HEK293 (cell line): Measurements from ENCODE around the gene ZHX3.

Source experiments
- KLF8 ChIP-seq: fragments of 450-650 bp; formaldehyde crosslinking; IDR thresholded peaks from 2 replicates; pipeline ENCODE4 v1.5.1; 2016; ENCODE audit warnings: missing biosample characterization, missing genetic modification characterization
- ZNF600 ChIP-seq: fragments of 450-650 bp; formaldehyde crosslinking; IDR thresholded peaks from 2 replicates; pipeline ENCODE4 v1.5.1; 2016; ENCODE audit warnings: missing biosample characterization, missing genetic modification characterization
- TF ChIP-seq, protein P1 (sequence below): fragments of 450-650 bp; formaldehyde crosslinking; IDR thresholded peaks from 2 replicates; pipeline ENCODE4 v1.5.1; 2016; ENCODE audit warnings: missing biosample characterization, missing genetic modification characterization

GRCh38 chr20:41268402-41268801 is 49.1 kb downstream of the ZHX3 start:
- TF ChIP-seq, protein P1, sequence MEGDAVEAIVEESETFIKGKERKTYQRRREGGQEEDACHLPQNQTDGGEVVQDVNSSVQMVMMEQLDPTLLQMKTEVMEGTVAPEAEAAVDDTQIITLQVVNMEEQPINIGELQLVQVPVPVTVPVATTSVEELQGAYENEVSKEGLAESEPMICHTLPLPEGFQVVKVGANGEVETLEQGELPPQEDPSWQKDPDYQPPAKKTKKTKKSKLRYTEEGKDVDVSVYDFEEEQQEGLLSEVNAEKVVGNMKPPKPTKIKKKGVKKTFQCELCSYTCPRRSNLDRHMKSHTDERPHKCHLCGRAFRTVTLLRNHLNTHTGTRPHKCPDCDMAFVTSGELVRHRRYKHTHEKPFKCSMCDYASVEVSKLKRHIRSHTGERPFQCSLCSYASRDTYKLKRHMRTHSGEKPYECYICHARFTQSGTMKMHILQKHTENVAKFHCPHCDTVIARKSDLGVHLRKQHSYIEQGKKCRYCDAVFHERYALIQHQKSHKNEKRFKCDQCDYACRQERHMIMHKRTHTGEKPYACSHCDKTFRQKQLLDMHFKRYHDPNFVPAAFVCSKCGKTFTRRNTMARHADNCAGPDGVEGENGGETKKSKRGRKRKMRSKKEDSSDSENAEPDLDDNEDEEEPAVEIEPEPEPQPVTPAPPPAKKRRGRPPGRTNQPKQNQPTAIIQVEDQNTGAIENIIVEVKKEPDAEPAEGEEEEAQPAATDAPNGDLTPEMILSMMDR: no peak
- TF ChIP-seq KLF8 (no peak), ZNF600 (tag by site-specific recombination) (no peak)
